ENCODE results near the gene ARMC9. TPM values are rescaled to one million over a fixed set of nuclear protein-coding genes. Genes with fewer than 3 reads are reported as not detected.

ARMC9 gene
- total and polyA plus RNA-seq, 2 of the 13 experiments (the other 11 are each of a cell fraction or from before 2014, with no cell fraction given), result 9.1 to 12.8 TPM

GRCh38 chr2:231187736-231188505 lies 10.5 kb upstream of the ARMC9 start (continued):
- no peak for TF ChIP-seq TMF1 (CRISPR knock-in tag; IDR thresholded peaks at IDR 0.05; ENCODE audit: low read depth)
- peak; percentile 50; the same call in 1 of the 2 replicates for TF ChIP-seq MXD3 (CRISPR knock-in tag; IDR thresholded peaks at IDR 0.05)
- TF ChIP-seq MEIS2 (CRISPR knock-in tag; IDR thresholded peaks at IDR 0.05), result peak; percentile 38; the same call in 1 of the 2 replicates
- no peak for TF ChIP-seq TRAFD1 (CRISPR knock-in tag; IDR thresholded peaks at IDR 0.05; ENCODE audit: borderline replicate concordance)
- TF ChIP-seq ZNF34 (CRISPR knock-in tag; IDR thresholded peaks at IDR 0.05; ENCODE audit: borderline replicate concordance), result no peak
- no peak for TF ChIP-seq GABPB1 (CRISPR knock-in tag; IDR thresholded peaks at IDR 0.05)
- TF ChIP-seq ZBTB43 (CRISPR knock-in tag; conservative IDR thresholded peaks at IDR 0.05), result no peak; the same call in 1 of the 2 replicates
- peak; percentile 75; the same call in 1 of the 2 replicates for TF ChIP-seq ZNF350 (CRISPR knock-in tag; IDR thresholded peaks at IDR 0.05; ENCODE audit: borderline replicate concordance, low read depth)
- no peak for TF ChIP-seq TP53 (CRISPR knock-in tag; conservative IDR thresholded peaks at IDR 0.05)
- no peak for TF ChIP-seq ZNF780A (CRISPR knock-in tag; IDR thresholded peaks at IDR 0.05)
- TF ChIP-seq ATF6 (CRISPR knock-in tag; conservative IDR thresholded peaks at IDR 0.05), result no peak
- TF ChIP-seq, protein P1, sequence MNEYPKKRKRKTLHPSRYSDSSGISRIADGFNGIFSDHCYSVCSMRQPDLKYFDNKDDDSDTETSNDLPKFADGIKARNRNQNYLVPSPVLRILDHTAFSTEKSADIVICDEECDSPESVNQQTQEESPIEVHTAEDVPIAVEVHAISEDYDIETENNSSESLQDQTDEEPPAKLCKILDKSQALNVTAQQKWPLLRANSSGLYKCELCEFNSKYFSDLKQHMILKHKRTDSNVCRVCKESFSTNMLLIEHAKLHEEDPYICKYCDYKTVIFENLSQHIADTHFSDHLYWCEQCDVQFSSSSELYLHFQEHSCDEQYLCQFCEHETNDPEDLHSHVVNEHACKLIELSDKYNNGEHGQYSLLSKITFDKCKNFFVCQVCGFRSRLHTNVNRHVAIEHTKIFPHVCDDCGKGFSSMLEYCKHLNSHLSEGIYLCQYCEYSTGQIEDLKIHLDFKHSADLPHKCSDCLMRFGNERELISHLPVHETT (CRISPR knock-in tag; conservative IDR thresholded peaks at IDR 0.05), result no peak; the same call in 1 of the 2 replicates
- TF ChIP-seq DZIP1 (CRISPR knock-in tag; IDR thresholded peaks at IDR 0.05), result no peak
- TF ChIP-seq SPEN (CRISPR knock-in tag; IDR thresholded peaks at IDR 0.05; ENCODE audit: low read depth), result peak; percentile 78
- 0 out of 2 replicates have a peak, but pooled peaks have one; percentile 35 for TF ChIP-seq ZNF124 (CRISPR knock-in tag; IDR thresholded peaks at IDR 0.05)
- TF ChIP-seq FLYWCH1 (CRISPR knock-in tag; IDR thresholded peaks at IDR 0.05), result no peak
- no peak for TF ChIP-seq U2AF1 (optimal IDR thresholded peaks at IDR 0.05; ENCODE audit: low read depth, low read length)
- 0 out of 2 replicates have a peak, but pooled peaks have one; percentile 75 for TF ChIP-seq ZFP37 (CRISPR knock-in tag; IDR thresholded peaks at IDR 0.05; ENCODE audit: borderline replicate concordance)
- TF ChIP-seq HOXA9 (CRISPR knock-in tag; IDR thresholded peaks at IDR 0.05; ENCODE audit: borderline replicate concordance), result no peak

Measured in HepG2 (cell line).